GM21381 (cell line): ENCODE measurements around the gene HYDIN.
"Not testable (repeated sequence)": the region's sequence is repeated elsewhere in the genome, so short reads cannot be mapped to it uniquely, and the experiment has no call there.

Source experiments
- ATAC-seq: cut with Tn5 transposase; IDR thresholded peaks from one replicate; pipeline ENCODE4 v1.9.1; 2021; ENCODE audit warnings: mild to moderate bottlenecking, moderate library complexity; ENCODE audit not compliant: unreplicated experiment

HYDIN gene

DNA sequence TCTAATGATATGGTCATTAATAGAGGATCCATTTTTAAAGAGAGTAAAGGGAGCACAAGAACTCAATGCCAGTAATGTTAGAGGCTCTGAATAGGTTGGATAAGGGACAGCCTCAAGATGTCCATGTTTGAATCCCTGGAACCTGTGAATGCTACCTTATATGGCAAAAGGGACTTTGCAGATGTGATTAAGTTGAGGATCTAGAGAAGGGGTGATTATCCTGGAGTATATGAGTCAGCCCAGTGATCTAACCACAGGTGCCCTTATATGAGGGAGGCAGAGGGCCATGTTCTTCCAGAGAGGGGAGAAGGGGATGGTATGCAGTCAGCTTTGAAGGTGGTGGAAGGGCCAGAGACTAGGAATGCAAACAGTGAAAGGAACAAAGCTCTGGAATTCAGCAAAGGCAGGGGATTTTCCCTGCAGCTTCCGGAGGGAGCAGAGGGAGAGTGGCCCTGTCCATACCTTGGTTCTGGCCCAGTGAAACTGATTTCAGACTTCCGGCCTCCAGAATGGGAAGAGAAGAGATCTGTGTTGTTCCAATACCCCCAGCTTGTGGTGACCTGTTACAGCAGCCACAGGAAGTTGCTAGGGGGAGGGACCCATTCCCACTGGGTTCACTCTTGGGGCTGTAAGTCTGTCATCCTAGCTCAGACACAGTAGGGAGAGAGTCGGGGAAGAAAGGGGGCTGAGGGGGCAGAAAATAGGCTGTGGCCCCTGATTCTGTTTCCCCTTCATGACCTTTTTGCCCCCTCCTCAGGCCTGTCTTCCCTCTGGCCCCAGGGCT, 220.9 kb downstream of the HYDIN start:
- ATAC-seq = not testable (repeated sequence)

GRCh38 chr16:71006516-71006915, 224.0 kb downstream of the HYDIN start:
- ATAC-seq = not testable (repeated sequence)

GRCh38 chr16:70999735-71000134, 230.8 kb downstream of the HYDIN start:
- not testable (repeated sequence) for ATAC-seq

- ATAC-seq = not testable (repeated sequence)
Observed at GRCh38 chr16:70995799-70996198, 234.7 kb downstream of the HYDIN start.

DNA sequence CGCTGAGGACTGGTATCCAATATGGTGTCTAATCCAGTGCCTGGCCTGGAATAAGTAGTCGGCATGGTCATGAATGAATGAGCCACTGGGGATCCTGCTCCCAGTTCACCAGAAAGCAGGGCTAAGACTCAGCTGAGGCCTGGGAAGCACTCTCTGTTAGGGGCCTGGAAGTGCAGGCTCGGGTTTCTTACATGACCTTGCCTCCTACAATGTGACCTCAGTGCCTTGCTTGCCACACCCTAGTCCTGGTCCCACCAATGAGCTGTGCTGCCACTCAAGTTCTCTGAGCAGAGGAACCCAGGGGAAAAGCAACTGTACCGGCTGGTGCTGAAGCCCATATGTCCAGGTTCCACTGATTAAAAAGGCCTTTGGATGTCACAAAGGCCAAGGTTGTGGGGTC, 238.0 kb downstream of the HYDIN start:
- not testable (repeated sequence) for ATAC-seq

GRCh38 chr16:70987019-70987715, 243.4 kb downstream of the HYDIN start:
- not testable (repeated sequence) for ATAC-seq

DNA sequence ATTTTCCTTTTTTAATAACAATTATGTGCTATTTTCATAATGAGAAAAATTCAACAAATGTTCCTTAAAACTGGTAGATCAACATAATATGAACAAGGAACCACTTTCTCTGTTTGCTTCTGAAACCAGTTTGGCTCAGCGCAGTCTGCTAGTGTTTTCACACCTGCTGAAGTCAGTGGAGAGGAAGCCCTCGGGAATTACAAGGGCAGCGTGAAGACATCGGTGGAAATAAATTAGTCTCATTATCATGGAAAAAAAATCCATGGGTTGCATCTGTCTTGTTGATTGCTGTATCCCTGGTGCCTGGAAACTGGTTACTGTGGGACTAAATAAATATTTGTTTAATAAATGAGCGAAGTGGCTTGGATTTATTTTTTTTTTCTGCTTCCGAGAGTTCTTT, 245.8 kb downstream of the HYDIN start:
- not testable (repeated sequence) for ATAC-seq

DNA sequence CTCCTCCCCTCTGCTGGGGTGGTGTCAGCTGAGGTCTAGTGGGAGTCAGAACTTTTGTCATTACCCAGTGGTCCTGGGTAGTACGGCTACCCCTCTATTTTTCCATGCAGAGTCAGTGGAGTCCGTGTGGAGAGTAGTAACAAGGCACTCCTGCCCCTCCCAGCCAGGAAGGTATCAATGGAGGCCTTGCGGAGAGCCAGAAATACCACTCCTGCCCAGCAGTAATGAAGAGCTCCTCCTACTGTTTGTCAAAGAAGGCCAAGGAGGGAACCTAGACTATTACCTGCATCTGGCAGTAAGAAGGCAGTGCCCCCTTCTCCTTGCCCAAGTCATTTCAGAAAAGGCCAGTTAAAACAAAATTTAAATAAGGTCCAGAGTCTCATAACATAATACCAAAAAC, 262.2 kb downstream of the HYDIN start:
- ATAC-seq = not testable (repeated sequence)

GRCh38 chr16:70960169-70960568, 270.4 kb downstream of the HYDIN start:
- not testable (repeated sequence) for ATAC-seq

- ATAC-seq = not testable (repeated sequence)
Observed at GRCh38 chr16:70954922-70955321, 275.6 kb downstream of the HYDIN start.

- ATAC-seq = not testable (repeated sequence)
Observed at GRCh38 chr16:70953824-70954223, 276.7 kb downstream of the HYDIN start.

DNA sequence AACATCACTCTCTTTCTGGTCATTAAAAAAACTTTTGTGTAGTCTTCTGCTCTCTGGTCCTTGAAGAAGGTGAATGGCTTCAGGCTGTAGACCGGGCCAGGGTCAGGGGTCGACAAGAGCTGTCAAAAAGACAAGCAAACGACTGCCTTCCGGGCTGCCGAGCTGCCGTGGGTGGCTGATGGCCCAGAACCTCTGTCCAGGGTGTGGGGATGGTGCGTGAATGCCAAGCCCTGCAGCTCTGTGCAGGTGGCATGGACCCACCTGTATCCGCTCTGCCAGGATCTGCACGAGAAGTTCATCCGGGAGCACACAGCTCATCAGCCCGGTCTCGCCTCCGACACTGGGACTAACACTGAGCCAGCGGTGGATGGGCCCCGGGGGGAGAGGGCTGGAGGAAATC, 287.0 kb downstream of the HYDIN start:
- ATAC-seq = not testable (repeated sequence)

DNA sequence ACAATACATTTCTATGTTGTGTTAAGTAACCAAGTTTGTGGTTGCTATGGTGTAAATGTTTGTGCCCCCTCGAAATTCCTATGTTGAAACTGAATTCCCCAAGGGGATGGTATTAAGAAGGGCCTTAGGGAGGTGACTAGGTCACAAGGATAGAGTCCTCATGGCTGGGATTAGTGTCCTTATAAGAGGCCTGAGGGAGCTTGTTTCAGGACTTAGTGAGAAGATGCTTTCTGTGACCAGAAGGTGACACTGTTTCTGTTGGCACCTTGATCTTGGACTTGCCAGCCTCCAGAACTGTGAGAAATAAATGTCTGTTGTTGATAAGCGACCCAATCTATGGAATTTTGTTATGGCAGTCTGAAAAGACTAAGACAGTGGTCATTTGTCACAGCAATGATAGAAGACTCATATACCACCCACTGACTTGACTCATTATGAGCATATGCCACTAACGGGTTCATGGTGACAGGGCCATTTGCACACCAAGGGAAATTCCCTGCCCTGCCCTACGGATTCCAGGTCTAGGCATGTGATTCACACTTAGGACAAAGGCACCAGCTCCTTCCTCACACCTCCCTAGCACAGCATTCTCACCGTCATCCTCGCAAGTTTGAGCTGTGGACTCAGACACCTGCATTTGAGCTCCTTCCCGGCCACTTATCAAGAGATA, 290.7 kb downstream of the HYDIN start:
- not testable (repeated sequence) for ATAC-seq

- not testable (repeated sequence) for ATAC-seq
Observed at GRCh38 chr16:70936781-70937525, 293.6 kb downstream of the HYDIN start.

GRCh38 chr16:70935325-70935724, 295.2 kb downstream of the HYDIN start:
- not testable (repeated sequence) for ATAC-seq

- not testable (repeated sequence) for ATAC-seq
Observed at GRCh38 chr16:70933746-70934145, 296.8 kb downstream of the HYDIN start.

- not testable (repeated sequence) for ATAC-seq
Observed at GRCh38 chr16:70930757-70931156, 299.8 kb downstream of the HYDIN start.

- not testable (repeated sequence) for ATAC-seq
Observed at GRCh38 chr16:70922164-70922563, 308.4 kb downstream of the HYDIN start.

DNA sequence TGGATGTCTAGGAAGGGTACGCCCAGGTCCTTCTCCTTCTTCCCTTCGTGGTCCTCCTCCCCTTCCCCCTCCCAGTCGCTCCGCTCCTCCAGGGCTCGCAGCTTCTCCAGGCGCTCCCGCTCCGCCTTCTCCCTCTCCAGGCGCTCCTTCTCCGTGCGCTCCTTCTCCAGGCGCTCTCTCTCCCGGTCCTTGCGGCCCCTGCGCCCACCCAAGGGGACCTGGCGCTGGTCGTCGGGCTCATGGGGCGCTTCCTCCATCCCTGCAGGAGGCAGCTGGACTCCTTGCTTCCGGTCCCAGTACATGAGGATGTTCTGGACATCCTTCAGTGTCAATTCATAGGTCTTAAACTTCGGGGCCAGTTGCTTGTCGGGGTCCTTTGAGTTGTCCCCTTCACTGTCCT, 309.9 kb downstream of the HYDIN start:
- not testable (repeated sequence) for ATAC-seq

DNA sequence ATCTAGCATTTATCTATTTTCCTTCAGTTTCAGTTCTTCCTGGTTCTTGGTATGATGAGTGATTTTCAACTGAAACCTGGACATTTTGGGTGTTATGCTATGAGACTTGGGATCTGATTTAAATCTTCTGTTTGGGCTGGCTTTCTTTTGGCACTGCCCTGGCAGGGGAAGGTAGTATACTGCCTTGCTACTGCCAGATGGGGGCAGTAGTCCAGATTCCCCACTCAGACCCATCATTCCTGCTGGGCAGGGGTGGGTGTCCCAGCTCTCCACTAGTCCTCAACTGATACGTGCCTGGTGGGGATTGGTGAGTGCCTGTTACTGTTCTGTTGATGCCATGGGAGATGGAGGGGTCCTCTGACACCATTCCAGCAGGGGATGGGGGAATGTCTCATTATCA, 342.3 kb downstream of the HYDIN start:
- ATAC-seq = not testable (repeated sequence)

DNA sequence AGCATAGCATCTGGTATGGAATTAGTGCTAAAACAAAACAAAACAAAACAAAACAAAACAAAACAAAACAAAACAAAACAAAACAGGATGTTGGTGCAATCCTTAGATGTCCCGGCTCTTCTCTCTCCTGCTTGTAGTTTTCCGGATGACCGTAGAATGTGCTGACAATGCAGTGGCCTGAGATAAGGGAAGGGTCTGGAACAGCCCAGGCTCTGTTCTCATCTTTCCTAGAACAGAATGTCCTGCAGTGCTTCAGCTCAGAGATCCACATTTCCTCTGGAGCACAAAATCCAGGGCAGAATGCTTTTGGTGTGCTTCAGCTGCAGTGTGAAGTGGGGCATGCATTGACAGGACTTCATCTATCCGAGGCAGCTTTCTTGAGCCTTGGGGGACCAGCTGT, 345.9 kb downstream of the HYDIN start:
- not testable (repeated sequence) for ATAC-seq
